ENCODE data around the gene HCFC1R1. TPM values are rescaled to one million over a fixed set of nuclear protein-coding genes. Genes with fewer than 3 reads are reported as not detected.

Gene HCFC1R1, protein sequence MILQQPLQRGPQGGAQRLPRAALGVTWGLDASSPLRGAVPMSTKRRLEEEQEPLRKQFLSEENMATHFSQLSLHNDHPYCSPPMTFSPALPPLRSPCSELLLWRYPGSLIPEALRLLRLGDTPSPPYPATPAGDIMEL
- total RNA-seq, result 2.9 and 7.0 TPM in 2 replicates

DNA sequence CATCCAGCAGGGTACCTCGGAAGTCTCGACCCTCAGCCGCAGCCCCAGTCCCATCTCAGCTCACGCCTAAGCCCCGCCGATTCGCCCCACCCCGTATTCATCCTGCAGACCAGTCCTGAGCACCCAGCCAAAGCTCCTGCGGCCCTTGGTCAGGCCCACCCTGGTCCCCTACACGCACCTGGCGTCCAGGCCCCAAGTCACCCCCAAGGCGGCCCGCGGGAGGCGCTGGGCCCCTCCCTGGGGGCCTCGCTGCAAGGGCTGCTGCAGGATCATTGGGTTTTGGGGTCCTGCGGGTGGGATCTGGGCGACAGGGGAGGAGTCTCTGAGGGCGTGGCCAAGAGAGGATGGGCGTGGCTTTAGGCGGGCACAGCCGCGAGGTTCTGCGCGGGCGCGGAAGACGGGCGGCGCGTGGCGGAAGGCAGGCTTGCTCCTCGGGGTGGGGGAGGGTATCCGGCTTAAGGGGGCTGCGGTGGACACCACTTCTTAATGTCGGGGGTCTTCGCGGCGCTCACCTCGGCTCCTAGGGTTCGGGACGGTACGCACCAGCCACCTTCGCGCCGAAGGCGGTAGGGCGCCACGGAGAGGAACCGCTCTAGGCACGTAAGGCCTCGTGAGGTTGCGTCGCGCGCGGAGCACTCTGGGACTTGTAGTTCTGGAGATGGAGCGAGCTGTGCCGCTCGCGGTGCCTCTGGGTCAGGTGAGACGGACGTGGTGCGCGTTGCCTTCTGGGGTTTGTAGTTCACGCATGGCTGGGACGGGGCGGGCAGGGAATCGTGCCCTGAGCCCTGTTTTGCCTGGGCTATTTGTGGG lies at the start of gene HCFC1R1, which contains the start of gene THOC6:
TSS of gene HCFC1R1 (minus strand) at position 274 of the 810 bp plus-strand sequence. CDS start at position 273, 1 bp downstream.
TSS of gene THOC6 (plus strand) at position 367 of the 810 bp plus-strand sequence. CDS start at position 659, 292 bp downstream.

GRCh38 chr16:3065069-3065741 lies 41.5 kb upstream of the HCFC1R1 start, which contains the start of gene IL32:
IL32 (plus strand) TSS chr16:3065640; CDS start chr16:3065812, 172 bp downstream.

DNA sequence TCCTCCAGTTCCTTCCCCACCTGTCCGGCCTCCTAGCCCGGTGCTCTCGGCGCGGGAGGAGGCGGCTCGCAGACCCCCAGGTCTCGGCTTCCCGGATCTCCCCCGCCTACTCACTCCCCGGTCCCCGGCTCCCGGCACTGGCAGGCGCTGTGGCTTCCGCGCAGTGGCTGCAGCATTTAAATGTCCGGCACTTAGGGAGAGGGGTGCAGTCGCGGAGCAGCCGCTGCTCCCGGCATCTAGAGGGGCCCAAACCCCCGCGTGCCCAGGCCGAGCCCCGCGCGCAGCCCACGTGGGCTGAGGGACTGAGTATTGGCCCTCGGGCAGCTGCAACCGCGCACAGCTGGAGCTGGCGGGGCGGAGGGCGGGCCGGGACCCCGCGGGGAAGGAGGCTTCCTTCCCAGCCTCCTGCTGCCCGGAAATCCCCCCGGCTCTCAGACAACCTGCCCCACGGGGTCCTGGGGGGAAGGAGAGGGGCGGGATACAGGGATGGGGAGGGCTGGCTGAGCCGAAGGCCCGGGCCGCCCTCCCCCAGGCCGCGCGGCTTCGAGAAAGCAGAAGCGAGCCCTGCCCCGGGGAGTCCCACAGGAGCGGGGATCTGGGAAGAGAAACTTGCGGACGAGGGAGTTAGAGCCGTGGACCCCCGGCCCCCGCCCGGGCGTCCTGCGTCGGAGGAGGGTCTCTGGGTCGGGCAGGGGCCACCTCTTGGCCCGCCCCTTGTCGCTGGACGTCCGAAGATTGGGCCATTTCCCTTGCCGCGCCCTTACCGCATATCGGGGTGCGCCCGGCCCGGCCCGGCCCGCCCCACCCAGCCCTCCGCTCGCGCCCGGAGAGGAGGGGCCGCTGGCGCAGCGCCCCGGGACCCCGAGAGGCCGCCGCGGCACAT lies 22.3 kb upstream of the HCFC1R1 start, which contains the start of gene MMP25:
TSS of gene MMP25 (plus strand) at position 804 of the 883 bp plus-strand sequence. CDS start 357 bp downstream, outside the sequence.

GRCh38 chr16:3036726-3037315 lies 13.1 kb upstream of the HCFC1R1 start, which contains the start of gene BICDL2:
BICDL2 (minus strand) TSS chr16:3036944; CDS start chr16:3035496, 1,448 bp downstream.

GRCh38 chr16:3020247-3020603 lies 3.5 kb downstream of the HCFC1R1 start, which contains the start of gene TNFRSF12A:
TNFRSF12A (plus strand) TSS chr16:3020368; CDS start chr16:3020398, 30 bp downstream.

DNA sequence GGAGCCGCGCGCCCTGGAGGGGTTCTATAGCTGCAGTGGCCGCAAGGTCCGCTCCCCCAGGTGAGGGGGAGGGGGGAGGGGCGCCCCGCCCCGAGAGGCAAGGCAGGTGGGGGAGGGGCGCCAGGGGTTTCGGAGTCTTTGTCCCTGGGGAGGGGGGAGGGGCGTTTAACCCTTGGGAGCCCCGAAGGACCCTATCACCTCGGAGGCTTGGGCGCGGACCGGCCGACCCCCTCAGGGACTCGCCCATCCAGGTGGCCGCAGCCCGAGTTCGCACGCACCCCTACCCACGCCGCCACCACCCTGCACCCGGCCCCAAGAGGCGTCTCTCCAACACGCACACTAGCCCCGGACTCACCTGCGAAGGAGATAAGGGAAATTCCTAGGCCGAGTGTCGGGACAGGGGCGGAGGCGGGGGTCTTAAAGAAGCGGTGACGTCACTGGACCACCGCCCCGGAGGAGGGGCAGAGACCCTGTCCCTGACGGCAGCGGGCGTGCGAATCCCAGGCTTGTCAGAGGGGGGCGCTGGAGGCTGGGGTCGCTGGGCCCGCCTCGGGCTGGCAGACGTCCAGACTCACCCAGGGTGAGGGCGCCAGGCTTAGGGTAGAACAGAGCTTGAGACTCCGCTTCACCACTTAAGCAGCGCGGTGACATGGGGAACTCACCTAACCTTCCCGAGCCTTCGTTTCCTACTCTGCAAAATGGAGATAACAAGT lies 5.8 kb downstream of the HCFC1R1 start, which contains the start of gene CLDN6:
TSS of gene CLDN6 (minus strand) at position 390 of the 713 bp plus-strand sequence. CDS start 2,162 bp downstream, outside the sequence.

GRCh38 chr16:3012828-3013420 lies 10.8 kb downstream of the HCFC1R1 start, which contains the start of gene CLDN9:
CLDN9 (plus strand) TSS chr16:3012923; CDS start chr16:3013363, 440 bp downstream.

GRCh38 chr16:2980227-2981176 lies 43.2 kb downstream of the HCFC1R1 start, which contains the start of gene PKMYT1:
PKMYT1 (minus strand) TSS chr16:2980446; CDS start chr16:2979657, 789 bp downstream.

Other genes with a start within 250 kb of the HCFC1R1 start
- gene ELOB, start 246.7 kb downstream of the HCFC1R1 start, total RNA-seq, result 394 and 1,158 TPM in 2 replicates
- gene PRSS33, start 236.4 kb downstream of the HCFC1R1 start, total RNA-seq, result not detected in 2 replicates
- not detected in 2 replicates for gene PRSS41, start 225.5 kb downstream of the HCFC1R1 start, total RNA-seq
- 1.9 TPM in 1 of 2 replicates, not detected in the other for gene PRSS21, start 206.7 kb downstream of the HCFC1R1 start, total RNA-seq
- 0.65 and 1.5 TPM in 2 replicates for gene ZG16B, start 193.6 kb downstream of the HCFC1R1 start, total RNA-seq
- not detected in 2 replicates for gene PRSS22, start 165.8 kb downstream of the HCFC1R1 start, total RNA-seq
- 70.5 and 86.8 TPM in 2 replicates for gene FLYWCH2, start 140.7 kb downstream of the HCFC1R1 start, total RNA-seq
- gene FLYWCH1, start 112.0 kb downstream of the HCFC1R1 start, total RNA-seq, result 31.3 and 33.1 TPM in 2 replicates
- not detected in 2 replicates for gene KREMEN2, start 59.7 kb downstream of the HCFC1R1 start, total RNA-seq
- gene PAQR4, start 54.6 kb downstream of the HCFC1R1 start, total RNA-seq, result 9.1 and 15.3 TPM in 2 replicates
- 7.9 and 8.1 TPM in 2 replicates for gene PKMYT1, start 43.5 kb downstream of the HCFC1R1 start, total RNA-seq
- gene CLDN9, start 11.0 kb downstream of the HCFC1R1 start, total RNA-seq, result not detected in 2 replicates
- not detected in 2 replicates for gene CLDN6, start 5.8 kb downstream of the HCFC1R1 start, total RNA-seq
- gene TNFRSF12A, start 3.6 kb downstream of the HCFC1R1 start, total RNA-seq, result 244 and 303 TPM in 2 replicates
- 25.3 and 36.8 TPM in 2 replicates for gene THOC6, start 93 bp upstream of the HCFC1R1 start, total RNA-seq
- gene BICDL2, start 13.0 kb upstream of the HCFC1R1 start, total RNA-seq, result not detected in 2 replicates
- gene MMP25, start 22.6 kb upstream of the HCFC1R1 start, total RNA-seq, result under 0.01 TPM in 1 of 2 replicates, not detected in the other
- gene IL32, start 41.7 kb upstream of the HCFC1R1 start, total RNA-seq, result 41.9 and 78.6 TPM in 2 replicates
- not detected in 2 replicates for gene ZSCAN10, start 75.4 kb upstream of the HCFC1R1 start, total RNA-seq
- 20.1 and 29.9 TPM in 2 replicates for gene ZNF205, start 88.6 kb upstream of the HCFC1R1 start, total RNA-seq
- gene ZNF213, start 111.1 kb upstream of the HCFC1R1 start, total RNA-seq, result 3.5 and 4.5 TPM in 2 replicates
- gene OR1F1, start 164.3 kb upstream of the HCFC1R1 start, total RNA-seq, result not detected in 2 replicates
- gene ZNF200, start 211.2 kb upstream of the HCFC1R1 start, total RNA-seq, result 10.1 and 11.9 TPM in 2 replicates
- not detected in 2 replicates for gene MEFV, start 232.7 kb upstream of the HCFC1R1 start, total RNA-seq